ENCODE data around the gene OTX2.

DNA sequence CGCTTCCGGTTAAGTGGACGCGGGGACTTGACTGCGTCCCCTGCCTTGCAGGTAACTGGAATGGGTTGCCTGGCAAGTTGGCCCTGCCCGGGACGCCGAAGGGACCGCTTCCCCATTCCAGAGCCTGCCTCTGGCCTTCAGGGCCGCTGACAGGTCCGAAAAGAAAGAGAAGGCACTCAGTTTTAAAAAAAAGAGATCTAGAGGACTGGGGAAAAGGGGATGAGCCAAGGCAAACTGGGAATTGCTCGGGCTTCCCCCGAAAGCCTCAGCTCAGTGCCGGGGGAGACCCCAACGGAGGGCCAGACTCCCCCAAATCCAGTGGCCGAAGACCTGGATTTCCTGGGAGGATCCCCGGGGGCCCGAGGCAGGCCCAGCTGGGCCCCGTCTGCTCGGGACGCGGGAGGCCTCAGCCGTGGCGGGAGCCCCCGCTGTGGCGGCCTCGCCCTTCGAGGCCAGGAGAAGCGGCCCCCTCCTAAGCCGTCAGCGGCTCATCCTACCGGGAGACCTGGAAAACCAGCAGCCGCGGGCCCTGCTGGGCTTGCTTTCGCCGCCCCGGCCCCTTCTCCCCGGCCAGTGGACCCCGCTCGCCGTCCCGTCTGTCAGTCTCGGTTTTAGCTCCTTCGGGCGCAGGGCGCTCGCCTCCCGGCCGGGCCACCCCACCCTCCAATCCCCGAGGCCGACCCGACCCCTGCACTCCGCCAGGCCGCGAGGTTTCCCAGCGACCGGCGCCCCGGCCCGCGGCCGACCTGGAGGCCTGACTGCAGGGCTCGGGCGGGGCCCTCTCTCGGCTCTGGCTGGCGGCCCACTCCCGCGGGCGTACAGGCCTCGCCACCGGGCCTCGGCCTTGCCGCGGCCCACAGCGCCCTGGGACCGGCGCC, 12.5 kb downstream of the OTX2 start:
- TF ChIP-seq POLR2A (IDR thresholded peaks at IDR 0.05; ENCODE audit: low read depth, low read length) (no peak), POLR2AphosphoS5 (IDR thresholded peaks at IDR 0.05; ENCODE audit: low read depth, low read length) (no peak), TAF1 (IDR thresholded peaks at IDR 0.05; ENCODE audit: low read depth, low read length) (no peak), SPI1 (IDR thresholded peaks at IDR 0.05; ENCODE audit: low read depth, low read length) (no peak)
